ENCODE measurements around the gene KCNA10. TPM values are rescaled to one million over a fixed set of nuclear protein-coding genes. Genes with fewer than 3 reads are reported as not detected.
A peak's percentile ranks its signal among the peaks of the same experiment; 100 is the strongest.

The KCNA10 gene
- total and polyA plus RNA-seq, 2 experiments from 2014 or later, result not detected

DNA sequence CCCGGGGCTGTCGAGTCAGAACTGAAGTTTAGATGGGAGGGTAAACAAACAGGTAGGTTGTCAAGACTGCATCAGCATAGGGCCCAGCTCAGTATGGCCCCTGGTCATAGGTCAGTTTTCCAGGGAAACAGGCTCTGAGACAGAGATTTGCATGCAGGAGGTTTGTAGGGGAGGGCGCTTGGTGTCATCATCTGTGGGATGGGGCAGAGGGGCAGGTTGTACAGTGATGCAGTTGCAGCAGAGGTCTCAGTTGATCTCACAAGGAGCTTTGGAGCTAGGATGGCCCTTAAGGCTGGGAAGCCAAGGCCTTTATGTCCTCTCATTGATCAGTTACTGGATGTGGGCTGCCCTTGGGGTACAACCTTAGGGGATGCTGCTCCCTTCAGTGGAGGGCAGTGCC, 38.5 kb upstream of the KCNA10 start (continued):
- TF ChIP-seq, protein P1, sequence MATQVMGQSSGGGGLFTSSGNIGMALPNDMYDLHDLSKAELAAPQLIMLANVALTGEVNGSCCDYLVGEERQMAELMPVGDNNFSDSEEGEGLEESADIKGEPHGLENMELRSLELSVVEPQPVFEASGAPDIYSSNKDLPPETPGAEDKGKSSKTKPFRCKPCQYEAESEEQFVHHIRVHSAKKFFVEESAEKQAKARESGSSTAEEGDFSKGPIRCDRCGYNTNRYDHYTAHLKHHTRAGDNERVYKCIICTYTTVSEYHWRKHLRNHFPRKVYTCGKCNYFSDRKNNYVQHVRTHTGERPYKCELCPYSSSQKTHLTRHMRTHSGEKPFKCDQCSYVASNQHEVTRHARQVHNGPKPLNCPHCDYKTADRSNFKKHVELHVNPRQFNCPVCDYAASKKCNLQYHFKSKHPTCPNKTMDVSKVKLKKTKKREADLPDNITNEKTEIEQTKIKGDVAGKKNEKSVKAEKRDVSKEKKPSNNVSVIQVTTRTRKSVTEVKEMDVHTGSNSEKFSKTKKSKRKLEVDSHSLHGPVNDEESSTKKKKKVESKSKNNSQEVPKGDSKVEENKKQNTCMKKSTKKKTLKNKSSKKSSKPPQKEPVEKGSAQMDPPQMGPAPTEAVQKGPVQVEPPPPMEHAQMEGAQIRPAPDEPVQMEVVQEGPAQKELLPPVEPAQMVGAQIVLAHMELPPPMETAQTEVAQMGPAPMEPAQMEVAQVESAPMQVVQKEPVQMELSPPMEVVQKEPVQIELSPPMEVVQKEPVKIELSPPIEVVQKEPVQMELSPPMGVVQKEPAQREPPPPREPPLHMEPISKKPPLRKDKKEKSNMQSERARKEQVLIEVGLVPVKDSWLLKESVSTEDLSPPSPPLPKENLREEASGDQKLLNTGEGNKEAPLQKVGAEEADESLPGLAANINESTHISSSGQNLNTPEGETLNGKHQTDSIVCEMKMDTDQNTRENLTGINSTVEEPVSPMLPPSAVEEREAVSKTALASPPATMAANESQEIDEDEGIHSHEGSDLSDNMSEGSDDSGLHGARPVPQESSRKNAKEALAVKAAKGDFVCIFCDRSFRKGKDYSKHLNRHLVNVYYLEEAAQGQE (IDR thresholded peaks at IDR 0.05; ENCODE audit: unreplicated experiment), result no peak

DNA sequence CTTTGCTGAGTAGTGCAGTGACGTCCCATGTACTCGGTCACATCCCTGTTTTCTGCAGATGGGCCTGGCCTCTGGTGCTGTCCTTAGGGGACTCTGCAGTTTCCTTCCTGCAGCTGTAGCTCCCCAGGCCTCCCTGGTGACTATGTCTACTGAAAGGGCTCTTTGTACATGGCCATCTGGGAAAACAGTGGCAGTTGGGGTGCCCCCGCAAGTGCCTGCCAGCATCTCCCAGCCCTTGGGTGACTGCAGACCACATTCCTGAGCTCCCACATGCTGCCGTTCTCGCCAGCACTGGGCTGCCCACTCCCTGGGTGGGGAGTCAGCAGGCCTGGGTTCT, 37.5 kb upstream of the KCNA10 start:
- H3K4me3 ChIP-seq, result no peak overlapping the region
- no peaks in the 10 kb centered on the region for H3K9me2 ChIP-seq (ENCODE audit: insufficient read depth)
- H3K27me3 ChIP-seq (ENCODE audit: insufficient read depth), result peaks cover 54% of the 10 kb centered on the region

DNA sequence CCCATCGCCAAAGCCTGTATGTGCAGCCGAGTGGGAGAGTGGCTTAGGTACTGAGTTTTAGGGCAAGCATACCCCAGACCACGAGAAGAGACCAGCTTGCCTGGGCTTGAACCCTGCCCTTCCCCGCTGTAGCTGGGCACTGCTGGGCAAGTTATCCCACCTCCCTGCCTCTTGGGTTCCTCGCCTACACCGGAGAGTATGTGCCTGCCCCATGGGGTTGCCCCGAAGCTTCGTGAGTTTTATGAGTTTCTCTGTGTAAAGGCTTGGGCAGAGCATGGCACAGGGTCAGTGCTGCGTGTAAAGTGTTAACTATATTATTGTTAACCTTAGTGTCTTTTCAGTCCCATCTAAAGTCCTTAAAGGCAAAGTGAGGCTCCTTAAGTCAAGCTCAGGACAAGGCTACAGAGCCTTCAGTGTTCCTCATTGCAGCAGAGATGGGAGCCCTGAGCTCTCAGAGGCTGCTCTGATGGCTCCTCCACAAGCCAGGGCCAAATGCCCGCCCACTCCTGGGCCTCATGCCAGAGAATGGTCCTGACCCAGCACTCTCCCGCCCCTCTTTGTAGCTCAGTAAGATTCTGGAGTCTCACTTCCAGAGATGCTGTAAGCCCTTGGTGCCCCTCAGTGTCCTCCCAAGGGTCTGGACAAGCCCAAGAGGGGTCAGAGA, 37.0 kb upstream of the KCNA10 start:
- Mint-ChIP-seq H3K27me3 (ENCODE audit: insufficient read depth, low read depth, poor library complexity) (peaks cover 28% of the 10 kb centered on the region), H3K27ac (no peak overlapping the region), H3K4me1 (no peaks in the 10 kb centered on the region; the same call in 2 of the 3 replicates), H3K4me3 (peak overlapping the region; percentile 56), H3K36me3 (ENCODE audit: low read depth) (no peaks in the 10 kb centered on the region; the same call in 2 of the 3 replicates), H3K9me3 (no peaks in the 10 kb centered on the region)
- no peaks in the 10 kb centered on the region for H3K36me3 ChIP-seq (ENCODE audit: insufficient read depth)
- H3K4me2 ChIP-seq, result peak overlapping the region; percentile 78
- H2AFZ ChIP-seq, result peak overlapping the region; percentile 89
- H3K27me3 ChIP-seq (ENCODE audit: insufficient read depth), result peaks cover 54% of the 10 kb centered on the region
- ATAC-seq, result peak; percentile 35
- no peaks in the 10 kb centered on the region for H4K20me1 ChIP-seq (replicated peaks; ENCODE audit: insufficient read depth)
- peak; percentile 18 for DNase-seq (ENCODE audit: low spot score)
- 0 out of 2 replicates have a peak, but pooled peaks cover 6% of the 10 kb centered on the region for H3K4me1 ChIP-seq (ENCODE audit: insufficient read depth)
- no peaks in the 10 kb centered on the region for H3F3A ChIP-seq (replicated peaks; ENCODE audit: low read depth)
- peak overlapping the region; percentile 64 for H3K4me3 ChIP-seq
- no peaks in the 10 kb centered on the region for H3K9me2 ChIP-seq (ENCODE audit: insufficient read depth)
- no peaks in the 10 kb centered on the region for H3K79me2 ChIP-seq (replicated peaks; ENCODE audit: insufficient read depth)
- no peak overlapping the region for H3K27ac ChIP-seq (ENCODE audit: low read depth)
- TF ChIP-seq EZH2 (IDR thresholded peaks at IDR 0.05; ENCODE audit: low read depth, unreplicated experiment) (no peak), ZNF114 (CRISPR knock-in tag; IDR thresholded peaks at IDR 0.05) (no peak), NANOG (IDR thresholded peaks at IDR 0.05; ENCODE audit: borderline replicate concordance) (no peak), JUNB (IDR thresholded peaks at IDR 0.05; ENCODE audit: unreplicated experiment) (no peak), EZH2phosphoT487 (IDR thresholded peaks at IDR 0.05; ENCODE audit: unreplicated experiment) (no peak), CREB1 (CRISPR knock-in tag; IDR thresholded peaks at IDR 0.05; ENCODE audit: low read depth) (no peak)
- TF ChIP-seq, protein P2, sequence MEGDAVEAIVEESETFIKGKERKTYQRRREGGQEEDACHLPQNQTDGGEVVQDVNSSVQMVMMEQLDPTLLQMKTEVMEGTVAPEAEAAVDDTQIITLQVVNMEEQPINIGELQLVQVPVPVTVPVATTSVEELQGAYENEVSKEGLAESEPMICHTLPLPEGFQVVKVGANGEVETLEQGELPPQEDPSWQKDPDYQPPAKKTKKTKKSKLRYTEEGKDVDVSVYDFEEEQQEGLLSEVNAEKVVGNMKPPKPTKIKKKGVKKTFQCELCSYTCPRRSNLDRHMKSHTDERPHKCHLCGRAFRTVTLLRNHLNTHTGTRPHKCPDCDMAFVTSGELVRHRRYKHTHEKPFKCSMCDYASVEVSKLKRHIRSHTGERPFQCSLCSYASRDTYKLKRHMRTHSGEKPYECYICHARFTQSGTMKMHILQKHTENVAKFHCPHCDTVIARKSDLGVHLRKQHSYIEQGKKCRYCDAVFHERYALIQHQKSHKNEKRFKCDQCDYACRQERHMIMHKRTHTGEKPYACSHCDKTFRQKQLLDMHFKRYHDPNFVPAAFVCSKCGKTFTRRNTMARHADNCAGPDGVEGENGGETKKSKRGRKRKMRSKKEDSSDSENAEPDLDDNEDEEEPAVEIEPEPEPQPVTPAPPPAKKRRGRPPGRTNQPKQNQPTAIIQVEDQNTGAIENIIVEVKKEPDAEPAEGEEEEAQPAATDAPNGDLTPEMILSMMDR (conservative IDR thresholded peaks at IDR 0.05; ENCODE audit: low read depth in 2 of 2), result no peak

More for the DNA sequence above, 37.5 kb upstream of the KCNA10 start:
- DNase-seq (ENCODE audit: low spot score), result no peak
- H3K4me3 Mint-ChIP-seq, result no peak overlapping the region
- H3K79me2 ChIP-seq (replicated peaks; ENCODE audit: insufficient read depth), result no peaks in the 10 kb centered on the region
- no peaks in the 10 kb centered on the region for H3F3A ChIP-seq (replicated peaks; ENCODE audit: low read depth)
- H2AFZ ChIP-seq, result 0 out of 2 replicates have a peak overlapping the region, but pooled peaks have one; percentile 89
- H3K4me2 ChIP-seq, result no peak overlapping the region
- no peaks in the 10 kb centered on the region for H3K36me3 ChIP-seq (ENCODE audit: insufficient read depth)
- H3K27me3 Mint-ChIP-seq (ENCODE audit: insufficient read depth, low read depth, poor library complexity), result peaks cover 26% of the 10 kb centered on the region
- 0 out of 2 replicates have a peak, but pooled peaks cover 6% of the 10 kb centered on the region for H3K4me1 ChIP-seq (ENCODE audit: insufficient read depth)
- H3K27ac ChIP-seq (ENCODE audit: low read depth), result no peak overlapping the region
- H3K4me1 Mint-ChIP-seq, result no peaks in the 10 kb centered on the region; the same call in 2 of the 3 replicates
- H3K36me3 Mint-ChIP-seq (ENCODE audit: low read depth), result no peaks in the 10 kb centered on the region; the same call in 2 of the 3 replicates
- no peak overlapping the region for H3K27ac Mint-ChIP-seq
- no peak for ATAC-seq
- H3K9me3 Mint-ChIP-seq, result no peaks in the 10 kb centered on the region
- H4K20me1 ChIP-seq (replicated peaks; ENCODE audit: insufficient read depth), result no peaks in the 10 kb centered on the region
- no peak for TF ChIP-seq ZNF114 (CRISPR knock-in tag; IDR thresholded peaks at IDR 0.05)
- TF ChIP-seq ZNF331 (CRISPR knock-in tag; IDR thresholded peaks at IDR 0.05; ENCODE audit: low read depth), result no peak
